Glutamatergic neuron (in vitro differentiated cells): ENCODE data around the gene NSUN2. TPM values are rescaled to one million over a fixed set of nuclear protein-coding genes. Genes with fewer than 3 reads are reported as not detected.

Experiments
- DNase-seq: peaks from one replicate; pipeline ENCODE4 v3.0.0; 2022
- H3K27ac Mint-ChIP-seq: one replicate; pipeline ENCODE4 v1.8.0; 2020; ENCODE audit warnings: mild to moderate bottlenecking, mixed read lengths, inconsistent platforms; ENCODE audit not compliant: unreplicated experiment
- H3K27me3 Mint-ChIP-seq: one replicate; pipeline ENCODE4 v1.8.0; 2020; ENCODE audit warnings: mild to moderate bottlenecking, moderate library complexity, mixed read lengths, inconsistent platforms; ENCODE audit not compliant: unreplicated experiment
- H3K36me3 Mint-ChIP-seq: one replicate; pipeline ENCODE4 v1.8.0; 2020; ENCODE audit warnings: mild to moderate bottlenecking, mixed read lengths, inconsistent platforms; ENCODE audit not compliant: unreplicated experiment
- H3K4me1 Mint-ChIP-seq: one replicate; pipeline ENCODE4 v1.8.0; 2020; ENCODE audit warnings: mild to moderate bottlenecking, low read depth, mixed read lengths, inconsistent platforms; ENCODE audit not compliant: unreplicated experiment
- H3K4me3 Mint-ChIP-seq: one replicate; pipeline ENCODE4 v1.8.0; 2020; ENCODE audit warnings: mild to moderate bottlenecking, mixed read lengths, inconsistent platforms; ENCODE audit not compliant: unreplicated experiment
- H3K9me3 Mint-ChIP-seq: one replicate; pipeline ENCODE4 v1.8.0; 2020; ENCODE audit warnings: mild to moderate bottlenecking, moderate library complexity, mixed read lengths, inconsistent platforms; ENCODE audit not compliant: unreplicated experiment
- CTCF ChIP-seq: fragments of 200-600 bp; sonication (generic); IDR thresholded peaks from one replicate; pipeline ENCODE4 v1.5.0; 2021; ENCODE audit not compliant: partially characterized antibody, unreplicated experiment
- total RNA-seq: library from RNA; stranded (reverse); fragmentation: NEBNext Ultra II Directional; extraction: Animal tissue kit (Norgen Biotek cat#: 25700); gene quantifications from one replicate; pipeline ENCODE4 v1.2.1, GENCODE V29; 2021; ENCODE audit not compliant: unreplicated experiment

NSUN2 gene
- total RNA-seq, 1 donor from 2014 or later: 60.3 TPM

DNA sequence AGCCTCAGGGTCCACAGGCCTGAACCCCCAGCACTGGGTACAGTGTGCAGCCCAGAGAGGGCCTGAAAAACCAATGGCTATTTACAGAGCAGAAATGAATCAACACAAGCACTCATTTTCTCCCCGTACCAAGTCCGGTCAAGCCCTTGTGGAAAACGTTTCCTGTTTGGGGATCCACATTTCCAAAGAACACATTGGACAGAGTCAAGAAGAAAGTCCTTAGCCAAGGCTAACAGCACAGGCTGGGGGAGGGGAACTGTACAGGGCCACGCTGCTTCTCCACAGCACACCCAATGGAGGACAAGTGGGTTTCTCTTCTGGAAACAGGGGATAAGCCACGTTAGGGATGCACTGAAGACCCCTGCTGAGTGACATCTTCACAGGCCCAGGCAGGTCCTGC is 62.3 kb downstream of the NSUN2 start:
- no peak overlapping the region for H3K4me3 Mint-ChIP-seq
- no peak for TF ChIP-seq CTCF
- H3K9me3 Mint-ChIP-seq: peaks cover 3% of the 10 kb centered on the region
- H3K27ac Mint-ChIP-seq: no peak overlapping the region
- H3K27me3 Mint-ChIP-seq: peaks cover 11% of the 10 kb centered on the region
- DNase-seq: no peak
- H3K4me1 Mint-ChIP-seq: peaks cover 13% of the 10 kb centered on the region
- H3K36me3 Mint-ChIP-seq: no peaks in the 10 kb centered on the region

- Mint-ChIP-seq H3K27ac (peak overlapping the region; percentile 74), H3K36me3 (no peaks in the 10 kb centered on the region), H3K4me1 (peaks cover 12% of the 10 kb centered on the region), H3K9me3 (peaks cover under 1% of the 10 kb centered on the region), H3K27me3 (peaks cover 4% of the 10 kb centered on the region), H3K4me3 (no peak overlapping the region)
- no peak for TF ChIP-seq CTCF
- no peak for DNase-seq
These were observed 64.0 kb downstream of the NSUN2 start for GRCh38 chr5:6568889-6569288.

DNA sequence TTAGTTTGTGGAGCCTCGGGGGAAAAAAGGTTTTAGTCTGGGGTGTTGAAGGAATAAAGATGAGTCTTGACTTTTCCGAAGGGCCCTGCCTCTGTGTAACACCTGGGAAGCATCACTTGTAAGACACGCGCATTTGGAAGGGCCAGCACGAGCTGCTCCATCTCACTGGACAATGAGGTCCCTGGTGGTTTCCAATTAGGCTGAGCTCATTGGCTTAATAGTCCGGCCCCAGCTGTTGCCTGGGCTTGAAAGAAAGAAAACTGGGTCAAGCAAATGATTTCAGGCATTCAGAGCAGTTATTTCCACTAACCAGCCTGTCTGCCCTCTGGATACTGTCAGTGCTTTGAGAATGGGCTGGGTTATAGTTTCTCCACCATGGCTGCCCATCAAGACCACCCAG is 64.5 kb downstream of the NSUN2 start:
- no peaks in the 10 kb centered on the region for H3K36me3 Mint-ChIP-seq
- no peak for TF ChIP-seq CTCF
- H3K27me3 Mint-ChIP-seq: peaks cover 3% of the 10 kb centered on the region
- peaks cover 12% of the 10 kb centered on the region for H3K4me1 Mint-ChIP-seq
- H3K4me3 Mint-ChIP-seq: no peak overlapping the region
- no peaks in the 10 kb centered on the region for H3K9me3 Mint-ChIP-seq
- peak overlapping the region; percentile 74 for H3K27ac Mint-ChIP-seq
- DNase-seq: peak; percentile 51

DNA sequence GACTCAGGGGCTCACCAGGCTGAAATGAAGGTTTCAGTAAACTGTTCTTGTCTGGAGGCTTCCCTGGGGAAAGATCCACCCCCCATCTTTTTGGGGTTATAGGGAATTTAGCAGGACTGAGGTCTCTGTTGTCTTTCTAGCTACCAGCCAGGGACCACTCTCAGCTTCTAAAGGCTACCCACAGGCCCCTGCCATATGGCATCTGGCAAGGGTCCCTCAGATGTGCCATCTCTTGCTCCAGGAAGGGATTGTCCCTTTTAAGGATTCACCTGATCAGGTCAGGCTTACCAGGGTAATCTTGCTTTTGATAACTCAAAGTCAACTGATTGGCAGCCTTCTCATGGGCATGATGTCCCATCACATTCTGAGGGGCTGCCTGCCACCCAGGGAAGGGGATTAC is 65.0 kb downstream of the NSUN2 start:
- H3K4me1 Mint-ChIP-seq: peaks cover 12% of the 10 kb centered on the region
- TF ChIP-seq CTCF: no peak
- H3K27ac Mint-ChIP-seq: no peak overlapping the region
- no peak for DNase-seq
- no peak overlapping the region for H3K4me3 Mint-ChIP-seq
- no peaks in the 10 kb centered on the region for H3K36me3 Mint-ChIP-seq
- H3K27me3 Mint-ChIP-seq: peaks cover 3% of the 10 kb centered on the region
- H3K9me3 Mint-ChIP-seq: no peaks in the 10 kb centered on the region

- Mint-ChIP-seq H3K36me3 (no peaks in the 10 kb centered on the region), H3K27me3 (peaks cover 3% of the 10 kb centered on the region), H3K4me1 (peaks cover 12% of the 10 kb centered on the region), H3K27ac (no peak overlapping the region), H3K4me3 (no peak overlapping the region), H3K9me3 (no peaks in the 10 kb centered on the region)
- DNase-seq: no peak
- no peak for TF ChIP-seq CTCF
These were observed 65.8 kb downstream of the NSUN2 start for GRCh38 chr5:6567068-6567467.
